GM10847 (cell line): ENCODE results near the gene SLC27A4.
A peak's percentile ranks its signal among the peaks of the same experiment; 100 is the strongest.

Experiments
- POLR2A ChIP-seq: IDR thresholded peaks from 2 replicates; pipeline ENCODE4 v1.6.1; 2011; ENCODE audit not compliant: insufficient read length; ENCODE audit errors: extremely low read depth

The SLC27A4 gene

GRCh38 chr9:128344931-128345605, 4.7 kb downstream of the SLC27A4 start:
- TF ChIP-seq POLR2A: no peak

GRCh38 chr9:128349125-128349524, 8.8 kb downstream of the SLC27A4 start:
- no peak for TF ChIP-seq POLR2A

GRCh38 chr9:128349772-128350171, 9.4 kb downstream of the SLC27A4 start:
- no peak for TF ChIP-seq POLR2A

- TF ChIP-seq POLR2A: no peak
Observed at GRCh38 chr9:128355451-128355850, 15.1 kb downstream of the SLC27A4 start.

- no peak for TF ChIP-seq POLR2A
Observed at GRCh38 chr9:128358090-128358489, 17.8 kb downstream of the SLC27A4 start.

GRCh38 chr9:128358861-128359260, 18.5 kb downstream of the SLC27A4 start:
- TF ChIP-seq POLR2A: no peak

- no peak for TF ChIP-seq POLR2A
Observed at GRCh38 chr9:128360826-128361225, 20.5 kb downstream of the SLC27A4 start.

GRCh38 chr9:128361296-128361985, 21.1 kb downstream of the SLC27A4 start:
- no peak for TF ChIP-seq POLR2A

GRCh38 chr9:128361986-128362646, 21.8 kb downstream of the SLC27A4 start:
- no peak for TF ChIP-seq POLR2A

GRCh38 chr9:128362774-128363173, 22.4 kb downstream of the SLC27A4 start:
- TF ChIP-seq POLR2A: no peak

GRCh38 chr9:128365525-128365924, 25.2 kb downstream of the SLC27A4 start:
- TF ChIP-seq POLR2A: no peak

GRCh38 chr9:128369024-128369706, 28.8 kb downstream of the SLC27A4 start:
- no peak for TF ChIP-seq POLR2A

GRCh38 chr9:128370367-128370751, 30.0 kb downstream of the SLC27A4 start:
- TF ChIP-seq POLR2A: no peak

- peak; percentile 75 for TF ChIP-seq POLR2A
Observed at GRCh38 chr9:128370752-128371629, 30.7 kb downstream of the SLC27A4 start, which contains the start of gene URM1. URM1 (plus strand) TSS chr9:128371374; CDS start chr9:128371381, 7 bp downstream.
